ENCODE data around the gene PLCB1. TPM values are rescaled to one million over a fixed set of nuclear protein-coding genes. Genes with fewer than 3 reads are reported as not detected.

The PLCB1 gene
- total RNA-seq, 1 donor from 2014 or later = 72.5 TPM

DNA sequence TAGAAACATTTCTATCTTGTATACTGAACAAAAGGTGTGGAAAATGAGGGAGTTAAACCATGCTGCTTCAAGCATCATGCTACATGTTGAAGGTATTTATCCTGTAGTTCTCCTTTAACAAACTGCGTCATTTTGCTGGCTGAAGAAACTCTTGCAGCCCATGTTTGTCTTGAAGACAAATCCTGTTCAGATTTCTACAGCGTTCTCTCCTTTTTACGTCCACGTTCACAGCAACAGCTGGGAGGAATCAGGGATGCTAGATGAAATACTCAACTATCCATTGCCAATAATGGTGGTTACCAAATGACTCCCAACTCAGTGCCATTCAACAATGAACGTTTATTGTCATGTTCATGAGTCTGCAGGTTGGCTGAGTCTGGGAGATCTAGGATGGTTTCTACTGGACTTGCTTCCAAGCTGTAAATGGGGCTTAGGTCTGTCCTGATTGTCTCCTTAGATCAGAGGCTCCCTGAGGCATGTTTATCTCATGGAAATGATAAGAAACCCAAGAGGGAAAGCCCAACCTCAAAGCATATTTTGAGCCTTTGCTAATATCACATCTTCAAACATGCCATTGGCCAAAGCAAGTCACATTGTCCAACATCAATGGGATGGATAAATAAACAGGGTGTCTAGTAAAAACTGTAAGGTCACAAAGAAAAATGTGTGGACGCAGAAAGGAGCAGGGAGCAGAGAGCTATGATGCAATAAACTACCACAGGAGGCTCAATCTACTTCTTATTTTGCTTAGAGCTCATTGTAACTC is 2.7 kb upstream of the PLCB1 start:
- DNase-seq = no peak

DNA sequence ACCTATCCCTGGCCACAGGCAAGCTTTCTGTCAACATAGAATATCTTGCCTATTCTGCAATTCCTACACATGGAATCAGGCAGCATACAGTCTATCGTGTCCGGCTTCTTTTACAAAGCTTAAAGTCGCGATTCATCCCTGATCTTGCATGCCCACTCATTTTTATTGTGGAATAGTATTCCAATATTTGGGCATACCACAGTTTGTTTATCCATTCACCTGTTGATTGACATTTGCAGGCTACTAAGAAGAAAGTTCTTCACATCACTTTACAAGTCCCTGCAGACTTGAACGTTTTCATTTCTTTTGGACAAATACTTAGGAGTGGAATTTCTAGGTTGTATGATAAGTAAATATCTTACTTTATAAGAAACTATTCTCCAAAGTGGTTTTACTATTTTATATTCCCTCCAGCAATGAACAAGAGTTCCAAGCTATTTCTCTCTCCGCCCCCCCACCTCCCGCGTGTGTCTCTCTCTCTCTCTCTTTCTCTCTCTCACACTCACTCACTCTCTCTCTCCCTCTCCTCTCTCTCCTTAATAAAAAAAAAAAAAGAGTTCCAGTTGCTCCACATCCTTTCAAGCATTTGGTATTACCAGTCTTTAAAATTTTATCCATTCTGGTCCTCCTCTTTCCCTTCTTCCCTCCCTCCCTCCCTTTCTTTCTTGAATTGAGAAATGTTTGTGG is 1.1 kb upstream of the PLCB1 start:
- DNase-seq = no peak

DNA sequence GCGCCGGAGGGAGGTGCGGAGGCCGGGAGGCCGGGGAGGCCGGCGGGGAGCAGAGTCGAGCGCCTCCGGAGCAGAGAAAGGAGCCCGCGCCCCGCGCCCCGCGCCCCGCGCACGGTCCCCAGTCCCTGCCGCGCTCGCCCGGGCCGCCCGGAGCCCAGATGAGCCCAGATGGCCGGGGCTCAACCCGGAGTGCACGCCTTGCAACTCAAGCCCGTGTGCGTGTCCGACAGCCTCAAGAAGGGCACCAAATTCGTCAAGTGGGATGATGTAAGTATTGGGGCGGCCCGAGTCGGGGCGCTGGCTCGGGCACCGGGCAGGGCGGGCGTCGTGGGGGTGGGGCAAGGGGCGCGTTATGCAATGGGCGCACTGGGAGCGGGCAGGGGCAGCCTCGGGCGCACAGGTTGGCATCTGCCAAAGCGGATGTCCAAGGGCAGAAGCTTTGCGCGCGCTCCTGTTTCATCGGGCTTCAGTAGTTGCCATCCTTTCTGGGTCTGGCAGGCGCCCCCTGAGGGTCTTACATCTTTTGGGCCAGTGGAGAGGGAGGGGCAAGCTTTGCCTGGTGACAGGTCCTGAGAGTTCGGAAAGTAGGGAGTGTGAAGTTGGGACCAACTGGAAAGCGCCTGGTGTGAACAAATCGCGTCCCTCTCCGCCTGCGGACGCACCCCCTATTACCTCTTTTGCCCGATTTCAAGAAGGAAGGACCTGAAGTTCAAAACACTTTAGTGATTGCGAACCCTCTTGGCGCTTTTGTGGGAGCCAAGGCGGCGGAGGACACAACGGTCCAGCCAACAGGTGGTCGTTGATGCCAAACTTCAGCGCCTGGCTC is 631 bp downstream of the PLCB1 start:
- no peak for DNase-seq

DNA sequence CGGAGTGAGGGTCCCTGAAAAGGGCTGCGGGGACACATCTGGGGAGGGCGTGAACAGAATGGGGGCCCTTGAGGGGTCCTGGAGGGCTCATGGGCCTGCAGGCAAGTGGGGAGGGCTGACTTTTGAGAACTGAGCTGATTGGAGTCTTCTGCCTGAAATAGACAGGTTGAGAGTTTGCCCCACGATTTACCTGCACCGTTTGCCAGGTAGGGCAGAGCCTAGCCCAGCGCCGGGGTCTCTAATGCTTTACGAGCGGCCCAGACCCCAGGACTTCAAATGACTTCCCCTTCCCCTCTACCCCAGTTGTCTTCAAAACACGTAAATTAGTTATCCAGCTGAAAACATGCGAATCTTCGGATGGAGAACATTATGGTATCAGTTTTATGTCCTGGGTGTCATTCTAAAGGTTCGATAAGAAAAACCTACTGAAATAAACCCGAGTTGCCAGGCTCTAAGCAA is 1.3 kb downstream of the PLCB1 start:
- DNase-seq = no peak

DNA sequence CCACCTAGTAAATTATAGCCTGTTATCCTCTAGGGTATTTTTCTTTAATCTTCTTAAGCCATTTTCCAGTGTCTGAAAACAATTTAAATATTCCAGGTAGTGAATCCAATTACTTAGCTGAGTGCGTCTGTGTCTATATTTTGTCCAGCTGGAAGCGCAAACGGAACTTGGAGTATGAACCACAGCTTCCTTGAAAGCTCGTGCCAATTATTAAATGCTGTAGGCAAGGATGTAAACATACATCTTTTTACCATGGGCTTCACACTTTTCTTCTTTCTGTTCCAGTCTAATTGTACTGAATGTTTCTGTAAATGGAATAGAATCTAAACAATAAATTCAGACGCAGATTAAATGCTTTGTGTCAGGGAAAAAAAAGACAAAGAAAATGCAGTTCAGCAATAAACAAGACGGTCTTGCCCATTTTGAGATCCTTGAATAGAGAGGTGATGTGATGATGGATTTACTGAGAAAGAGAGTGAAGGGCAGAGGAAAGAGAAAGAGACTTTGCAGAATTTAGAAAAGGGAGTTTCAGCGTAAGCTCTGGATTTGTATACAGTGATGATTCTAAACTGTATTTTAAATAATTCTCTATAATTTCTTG is 1.9 kb downstream of the PLCB1 start:
- DNase-seq = no peak

DNA sequence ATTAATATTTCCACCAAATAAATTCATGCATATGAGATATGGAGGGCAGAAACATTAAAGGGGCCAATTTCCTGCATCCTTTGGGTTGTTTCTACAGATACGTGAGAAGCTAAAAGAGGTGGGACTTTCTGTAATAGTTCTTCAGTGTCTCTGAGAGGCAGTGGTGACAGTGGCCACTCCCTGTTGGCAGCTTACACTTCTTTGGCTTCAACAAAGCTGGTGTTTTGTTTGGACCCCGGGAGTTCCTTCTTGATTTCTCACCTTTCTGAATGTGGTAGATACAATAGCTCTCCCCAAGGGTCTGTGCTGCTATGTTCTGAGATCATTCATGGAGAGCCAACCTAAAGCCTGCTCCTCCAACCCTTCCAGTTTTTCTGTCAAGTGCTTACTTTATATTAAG is 7.8 kb downstream of the PLCB1 start:
- DNase-seq = no peak

DNA sequence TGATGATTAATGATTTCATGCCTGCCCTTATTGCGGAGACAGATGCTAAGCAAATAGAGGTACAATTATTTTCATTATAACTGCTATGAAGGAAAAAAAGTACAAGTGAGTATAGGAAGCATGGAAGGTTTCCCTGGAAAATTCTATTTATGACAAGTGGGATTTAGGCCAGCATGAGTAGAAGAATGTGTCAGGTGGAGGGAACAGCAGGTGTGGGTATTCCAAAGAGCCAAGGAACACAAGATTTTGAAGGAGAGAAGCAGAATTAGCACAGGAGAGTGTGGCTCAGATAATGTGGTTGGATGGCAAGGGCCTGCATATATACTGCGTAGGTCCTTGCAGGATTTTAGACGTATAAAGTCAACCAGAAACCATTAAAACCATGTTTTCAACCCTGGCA is 11.4 kb downstream of the PLCB1 start:
- no peak for DNase-seq

DNA sequence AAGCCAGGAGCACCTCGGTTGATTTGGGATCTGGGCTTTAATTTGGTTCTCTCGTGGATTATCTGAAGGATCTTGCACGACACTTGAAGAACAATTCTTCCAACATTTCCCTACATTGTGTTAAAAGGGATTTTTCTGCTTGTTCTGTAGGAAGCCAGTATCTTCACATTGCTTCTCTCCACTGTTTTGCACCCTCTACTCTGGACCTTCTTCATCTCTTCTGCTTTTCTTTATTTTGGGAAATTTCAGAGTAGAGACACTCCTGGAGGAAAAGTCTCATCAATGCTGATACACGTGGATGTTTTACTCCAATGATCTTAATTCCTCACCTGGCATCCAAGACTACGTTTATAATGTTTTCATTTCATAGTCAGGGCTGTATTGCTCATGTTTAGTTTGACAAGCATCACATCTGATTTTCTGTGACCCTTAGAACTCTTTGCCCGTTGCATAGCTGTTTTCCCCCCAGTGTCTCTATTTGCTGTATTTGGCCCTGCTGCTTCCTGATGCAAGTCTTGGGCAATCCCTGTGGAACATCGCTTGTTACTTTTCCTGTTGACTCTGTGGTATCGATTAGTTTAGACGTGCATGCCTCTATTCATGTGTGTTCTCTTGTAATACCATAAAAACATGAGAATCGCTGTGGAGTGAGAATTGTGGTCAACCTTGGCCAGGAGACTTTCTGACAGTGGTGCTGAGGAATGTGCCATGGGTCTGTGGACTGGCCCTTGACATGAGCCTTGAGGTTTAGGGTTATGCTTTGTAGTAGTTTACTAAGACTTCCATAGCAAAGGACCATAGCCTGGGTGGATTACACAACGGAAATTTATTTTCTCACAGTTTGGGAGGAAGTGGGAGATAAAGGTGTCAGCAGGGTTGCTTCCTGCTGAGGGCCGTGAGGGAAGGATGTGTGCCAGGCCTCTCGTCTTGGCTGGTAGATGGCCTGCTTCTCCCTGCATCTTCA is 12.5 kb downstream of the PLCB1 start:
- no peak for DNase-seq

DNA sequence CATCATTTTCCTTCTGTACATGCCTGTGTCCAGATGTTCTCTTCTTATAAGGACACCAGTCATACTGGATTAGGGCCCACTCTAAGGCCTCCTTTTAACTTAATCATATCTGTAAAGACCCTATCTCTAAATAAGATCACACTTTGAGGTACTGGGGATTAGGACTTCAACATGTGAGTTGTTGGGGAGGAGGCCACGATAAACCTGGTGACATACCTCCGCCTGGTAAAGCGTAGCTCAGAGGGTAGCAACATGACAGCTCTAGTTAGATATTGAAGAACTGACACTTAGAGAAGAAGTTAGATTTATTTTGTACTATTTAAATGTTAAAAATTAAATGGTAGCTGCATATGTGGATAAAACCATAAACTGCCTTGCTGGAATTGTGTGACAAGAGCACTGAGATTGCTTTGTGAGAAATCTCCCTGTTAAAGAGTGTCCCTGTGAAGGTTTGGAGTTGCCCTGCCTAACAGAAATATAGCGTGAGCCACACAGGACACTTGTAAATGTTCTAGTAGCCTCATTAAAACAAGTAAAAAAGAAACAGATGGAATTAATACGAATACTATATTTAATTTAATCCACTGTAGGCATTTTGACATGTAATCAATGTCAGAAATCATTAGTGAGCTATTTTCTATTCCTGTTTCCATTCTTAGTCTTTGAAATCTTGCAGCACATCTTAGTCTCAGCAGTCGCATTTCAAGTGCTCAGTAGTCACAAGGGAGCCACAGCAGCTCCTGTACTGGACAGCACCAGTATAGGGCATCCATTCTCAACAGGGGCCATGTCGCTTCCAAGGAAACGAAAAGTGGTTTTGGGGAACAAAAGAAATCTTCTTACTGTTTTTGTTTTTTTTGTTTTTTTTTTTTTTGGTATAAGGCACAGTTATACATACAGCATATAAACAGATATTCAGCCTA is 13.4 kb downstream of the PLCB1 start:
- DNase-seq = no peak

DNA sequence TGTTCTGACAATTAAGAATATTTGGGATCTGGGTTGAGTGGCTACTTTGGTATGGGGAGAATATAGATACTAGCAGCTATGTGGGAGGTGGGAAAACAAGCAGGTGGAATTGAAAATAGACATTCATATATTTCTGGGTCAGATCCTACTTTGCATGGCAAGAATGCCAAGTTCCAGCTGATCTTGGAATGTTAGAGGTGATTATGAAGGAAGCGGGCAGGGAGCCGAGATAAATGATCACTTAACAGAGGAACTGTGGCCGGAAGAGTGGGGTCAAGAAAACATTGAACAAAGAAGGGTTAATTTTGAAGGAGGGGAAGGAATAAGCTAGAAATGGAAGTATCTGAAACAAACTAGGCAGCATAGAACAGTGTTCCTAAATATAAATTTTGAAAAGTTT is 15.4 kb downstream of the PLCB1 start:
- no peak for DNase-seq

DNA sequence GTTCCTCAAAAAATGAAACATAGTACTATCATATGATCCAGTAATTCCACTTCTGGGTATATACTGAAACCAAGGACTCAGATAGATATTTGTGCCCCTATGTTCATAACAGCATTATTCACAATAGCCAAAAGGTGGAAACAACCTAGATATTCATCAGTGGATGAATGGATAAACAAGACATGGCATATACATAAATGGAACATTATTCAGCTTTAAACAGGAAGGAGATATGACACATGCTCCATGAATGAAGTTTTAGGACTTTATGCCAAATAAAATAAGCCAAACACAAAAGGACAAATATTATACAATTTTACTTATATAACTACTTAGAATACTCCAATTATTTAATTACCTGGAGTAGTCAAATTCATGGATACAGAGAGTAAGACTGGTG is 16.4 kb downstream of the PLCB1 start:
- no peak for DNase-seq

DNA sequence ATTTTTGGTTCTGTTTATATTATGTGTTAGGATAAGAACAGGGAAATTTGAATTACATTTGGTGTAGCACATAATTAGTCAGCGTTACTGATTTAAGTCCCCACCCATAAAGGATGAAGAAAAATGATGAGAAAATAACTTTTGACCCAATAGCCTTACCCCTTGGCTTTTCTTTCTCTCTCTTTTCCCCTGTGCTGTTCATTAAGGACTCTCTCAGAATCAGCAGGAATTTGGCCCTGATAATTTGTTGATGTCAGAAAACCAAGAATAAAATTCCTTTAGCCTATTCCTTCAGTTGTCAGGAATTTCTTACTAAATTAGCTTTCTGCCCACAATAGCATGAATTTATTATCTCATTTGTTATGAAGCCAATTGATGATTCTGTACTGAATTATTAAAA is 18.5 kb downstream of the PLCB1 start:
- no peak for DNase-seq

DNA sequence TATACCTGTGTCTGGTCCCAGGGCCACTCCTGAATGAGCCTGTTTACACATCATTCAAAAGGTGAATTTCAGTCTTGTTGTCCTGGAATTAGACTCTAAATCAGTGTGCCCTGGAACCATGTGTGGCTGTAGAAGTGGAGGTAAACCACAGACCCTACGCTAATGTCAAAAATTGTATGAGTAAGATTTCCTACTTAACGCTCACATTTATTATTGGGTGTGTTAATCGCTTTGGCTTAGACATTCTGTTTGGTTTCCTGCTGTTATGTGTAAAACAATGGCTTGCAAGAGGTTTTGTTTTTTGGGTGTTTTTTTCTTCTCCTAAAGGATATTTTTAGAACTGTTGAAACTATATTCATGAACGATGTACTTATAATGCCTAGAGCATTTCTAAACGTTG is 19.3 kb downstream of the PLCB1 start:
- no peak for DNase-seq

DNA sequence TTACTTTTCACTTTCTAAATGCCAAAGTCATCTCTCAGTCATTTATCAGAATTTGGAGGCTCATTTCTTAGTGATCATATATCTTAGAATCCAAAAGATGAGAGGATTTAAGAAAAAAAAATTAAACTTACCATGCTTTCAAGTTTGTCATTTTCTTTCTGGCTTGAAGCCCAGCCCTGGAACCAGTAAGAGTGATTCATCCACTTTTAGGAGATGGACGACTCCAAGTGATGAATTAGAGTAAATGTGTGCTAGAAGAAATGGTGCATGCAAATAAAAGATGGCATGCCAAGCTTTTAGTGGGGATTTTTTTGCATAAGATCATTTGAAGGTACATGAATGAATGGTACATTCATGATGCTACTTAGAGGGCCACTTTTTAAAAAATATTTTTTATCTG is 20.1 kb downstream of the PLCB1 start:
- DNase-seq = no peak

DNA sequence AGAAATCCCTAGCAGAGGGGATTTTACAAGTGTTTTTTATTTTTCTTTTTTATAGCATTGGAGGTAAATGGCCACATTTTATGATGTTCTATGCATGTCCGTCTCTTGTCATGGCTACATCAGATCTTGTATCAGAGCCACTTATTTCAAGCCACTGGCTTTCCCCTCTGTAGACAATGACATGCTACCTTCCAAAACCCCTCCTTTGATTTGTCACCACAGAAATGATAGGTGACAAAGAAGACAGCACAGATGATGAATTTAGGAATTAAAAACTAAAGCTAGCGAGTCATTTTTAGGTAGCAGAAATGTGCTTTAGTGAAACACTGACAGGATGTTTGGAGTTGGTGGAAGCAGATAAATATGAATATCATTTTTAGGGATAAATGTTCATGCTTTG is 20.8 kb downstream of the PLCB1 start:
- DNase-seq = no peak

DNA sequence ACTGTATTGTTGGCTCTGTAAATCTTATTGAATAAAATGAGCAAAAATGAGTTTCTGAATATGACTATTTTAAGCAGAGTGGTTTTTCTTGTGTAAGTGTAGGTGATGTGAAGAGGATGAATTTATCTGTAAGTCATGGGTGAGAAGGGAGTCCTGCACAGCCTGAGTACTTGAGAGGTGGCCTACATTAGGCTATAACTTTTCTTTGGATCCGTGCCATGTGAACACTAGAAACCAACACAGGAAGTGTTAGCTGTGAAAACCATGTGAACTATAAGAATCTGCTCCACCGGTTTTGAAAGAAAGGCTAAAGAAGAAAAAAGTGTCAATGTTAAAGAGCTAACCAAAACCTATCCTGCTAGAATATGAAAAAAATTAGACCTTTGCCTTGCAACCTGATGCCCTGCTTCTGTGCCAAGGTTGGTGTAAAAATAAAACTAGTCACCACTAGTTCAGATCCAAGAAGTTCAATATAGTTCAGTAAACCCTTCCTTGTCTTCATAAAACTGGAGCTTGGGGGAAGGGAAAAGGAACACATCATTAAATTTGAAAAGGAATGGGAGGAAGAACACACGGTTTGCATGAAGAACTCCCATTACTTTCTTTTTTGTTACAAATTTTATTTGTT is 21.3 kb downstream of the PLCB1 start:
- no peak for DNase-seq

DNA sequence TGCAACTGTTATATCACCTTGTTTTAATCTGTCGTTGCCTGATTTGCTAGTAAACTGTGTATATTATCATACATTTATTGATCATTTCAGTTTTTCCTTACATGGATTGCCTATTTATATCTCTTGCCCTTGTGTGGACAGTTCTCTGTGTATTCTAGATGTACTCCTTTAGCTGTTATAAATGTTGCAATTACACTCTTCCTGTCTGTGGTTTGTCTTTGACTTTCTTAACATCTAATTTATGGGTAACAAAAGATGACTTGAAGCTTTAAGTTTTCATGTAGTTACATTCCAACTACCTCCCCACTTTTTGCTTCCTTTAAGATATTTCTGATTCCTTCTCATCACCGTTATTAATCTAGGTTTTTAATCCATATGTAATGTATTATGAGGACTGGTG is 22.6 kb downstream of the PLCB1 start:
- no peak for DNase-seq

DNA sequence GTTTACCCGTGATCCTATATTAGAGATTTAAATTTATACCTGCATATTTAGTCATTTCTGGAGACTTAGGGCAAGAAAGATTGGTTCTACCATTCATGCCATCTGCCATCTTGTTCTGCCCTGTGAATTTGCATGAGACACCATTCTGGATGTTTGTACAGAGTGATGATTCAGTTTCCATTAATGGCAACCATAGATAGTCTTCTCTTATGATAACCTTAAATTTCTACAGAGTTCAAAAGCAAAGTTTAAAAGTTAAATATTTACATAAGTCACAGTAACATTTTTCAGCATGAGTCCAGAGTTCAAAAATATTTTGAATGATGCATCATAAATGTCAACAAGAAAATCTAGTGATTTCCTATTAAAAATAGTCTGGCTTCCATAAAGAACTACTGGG is 23.2 kb downstream of the PLCB1 start:
- DNase-seq = no peak

DNA sequence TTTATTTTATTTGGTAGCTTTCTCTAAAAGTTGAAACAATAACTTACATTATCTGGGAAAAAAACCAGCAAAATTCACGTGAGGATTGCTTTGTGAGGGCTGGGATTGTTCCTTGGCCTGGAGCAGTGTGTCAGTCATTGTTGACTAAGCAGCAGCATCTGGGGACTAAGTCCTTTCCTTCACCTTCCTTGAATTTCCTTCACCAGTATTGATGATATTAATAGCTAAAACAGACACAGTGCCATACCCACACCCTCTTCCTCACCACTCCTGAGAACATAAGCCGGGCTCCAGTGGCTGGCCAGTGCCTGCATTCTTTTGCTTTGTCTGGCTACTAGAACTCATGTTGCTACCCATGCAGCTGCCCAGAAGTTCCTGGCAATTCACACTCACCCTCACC is 23.7 kb downstream of the PLCB1 start:
- no peak for DNase-seq

Measured in occipital lobe (tissue), 2 donors.